Ishikawa (cell line): ENCODE measurements around the gene DPH7.
A peak's percentile ranks its signal among the peaks of the same experiment; 100 is the strongest.

Source experiments
- CEBPB ChIP-seq: IDR thresholded peaks from 2 replicates; pipeline ENCODE4 v1.6.1; 2012
- CREB1 ChIP-seq: IDR thresholded peaks from 2 replicates; pipeline ENCODE4 v1.6.1; 2012; ENCODE audit warnings: low read depth
- EGR1 ChIP-seq: IDR thresholded peaks from 2 replicates; pipeline ENCODE4 v1.6.1; 2012
- EP300 ChIP-seq: IDR thresholded peaks from 2 replicates; pipeline ENCODE4 v1.6.1; 2012; ENCODE audit warnings: borderline replicate concordance
- FOXM1 ChIP-seq: IDR thresholded peaks from 2 replicates; pipeline ENCODE4 v1.6.1; 2012; ENCODE audit warnings: low read depth, borderline replicate concordance
- MAX ChIP-seq: IDR thresholded peaks from 2 replicates; pipeline ENCODE4 v1.6.1; 2012
- NFIC ChIP-seq: IDR thresholded peaks from 2 replicates; pipeline ENCODE4 v1.6.1; 2012
- RAD21 ChIP-seq: IDR thresholded peaks from 2 replicates; pipeline ENCODE4 v1.6.1; 2012; ENCODE audit warnings: low read depth
- REST ChIP-seq: IDR thresholded peaks from 2 replicates; pipeline ENCODE4 v1.6.1; 2012; ENCODE audit warnings: low read depth, mild to moderate bottlenecking
- TAF1 ChIP-seq: IDR thresholded peaks from 2 replicates; pipeline ENCODE4 v1.6.1; 2012; ENCODE audit warnings: low read depth, mild to moderate bottlenecking
- TCF12 ChIP-seq: IDR thresholded peaks from 2 replicates; pipeline ENCODE4 v1.6.1; 2012; ENCODE audit warnings: low read depth
- USF1 ChIP-seq: IDR thresholded peaks from 2 replicates; pipeline ENCODE4 v1.6.1; 2012
- YY1 ChIP-seq: IDR thresholded peaks from 2 replicates; pipeline ENCODE4 v1.6.1; 2012; ENCODE audit warnings: low read depth
- ZBTB7A ChIP-seq: IDR thresholded peaks from 2 replicates; pipeline ENCODE4 v1.6.1; 2012; ENCODE audit warnings: low read depth

GRCh38 chr9:137506274-137506673, 72.5 kb downstream of the DPH7 start:
- TF ChIP-seq CEBPB (no peak), TCF12 (peak; percentile 72), USF1 (peak; percentile 55; the same call in 1 of the 2 replicates), MAX (peak; percentile 59; the same call in 1 of the 2 replicates), FOXM1 (no peak), NFIC (peak; percentile 93), EGR1 (no peak), EP300 (peak; percentile 49; the same call in 1 of the 2 replicates), REST (no peak), RAD21 (no peak), YY1 (no peak), CREB1 (no peak), ZBTB7A (0 out of 2 replicates have a peak, but pooled peaks have one; percentile 43), TAF1 (no peak)
